Pons (tissue), 1 donor: ENCODE results near the gene ZNF8.
"Not testable (repeated sequence)": the region's sequence is repeated elsewhere in the genome, so short reads cannot be mapped to it uniquely, and the experiment has no call there.

Experiments
- DNase-seq: peaks from one replicate; pipeline ENCODE4 v3.0.0-alpha.2; 2016; ENCODE audit warnings: low spot score

Gene ZNF8

DNA sequence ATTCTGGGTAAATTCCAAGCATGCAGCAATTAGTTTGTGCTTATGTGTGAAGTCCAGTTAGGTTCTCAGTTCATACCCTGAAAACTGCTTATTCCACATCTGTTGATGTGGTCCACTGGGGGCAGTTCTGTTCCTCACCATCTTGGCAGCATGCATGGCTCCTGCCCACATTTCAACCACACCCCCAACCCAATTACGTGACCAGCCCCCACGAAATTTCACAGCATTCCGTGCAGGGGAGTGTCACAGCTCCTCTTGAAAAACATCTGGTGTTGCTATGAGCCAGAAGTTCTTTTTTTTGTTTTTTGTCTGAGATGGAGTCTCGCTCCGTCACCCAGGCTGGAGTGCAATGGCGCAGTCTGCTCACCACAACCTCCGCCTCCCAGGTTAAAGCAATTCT is 17.3 kb downstream of the ZNF8 start:
- no peak for DNase-seq

DNA sequence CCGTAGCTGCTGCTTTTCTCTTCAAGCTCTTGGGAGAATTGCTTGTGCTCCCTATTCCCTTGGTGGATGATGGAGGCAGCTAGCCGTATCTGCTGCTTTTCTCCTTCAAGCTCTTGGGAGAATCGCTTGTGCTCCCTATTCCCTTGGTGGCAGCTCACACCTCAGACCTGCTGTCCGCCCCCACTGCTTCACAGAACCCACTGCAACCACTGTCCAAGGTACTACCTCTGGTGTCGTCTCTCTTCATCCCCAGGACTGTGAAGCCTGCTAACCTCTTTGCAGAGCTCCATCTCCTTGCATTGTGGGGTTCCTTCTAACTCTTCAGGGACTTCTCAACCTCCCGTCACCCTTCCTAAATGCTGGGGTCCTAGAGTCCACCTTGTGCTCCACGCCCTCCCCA is 21.9 kb downstream of the ZNF8 start:
- DNase-seq, result no peak

DNA sequence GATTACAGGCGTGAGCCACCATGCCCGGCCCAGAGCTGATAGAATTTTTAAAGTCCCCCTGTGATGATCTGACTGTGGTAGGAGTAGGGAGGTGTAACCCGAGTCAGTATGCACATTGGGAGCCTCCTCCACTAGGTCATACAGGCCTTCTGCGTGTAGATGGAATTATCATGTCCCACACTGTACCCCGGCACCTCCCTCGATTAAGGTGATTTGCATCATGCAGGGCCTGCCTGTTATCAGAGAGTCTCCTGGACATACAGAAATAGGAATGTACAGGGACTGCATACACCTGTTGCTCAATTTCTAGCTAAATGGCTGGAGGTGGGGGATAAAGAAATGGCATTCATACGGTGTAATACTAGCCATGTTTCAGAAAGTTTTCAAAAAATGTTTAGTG is 25.5 kb downstream of the ZNF8 start:
- DNase-seq, result no peak

DNA sequence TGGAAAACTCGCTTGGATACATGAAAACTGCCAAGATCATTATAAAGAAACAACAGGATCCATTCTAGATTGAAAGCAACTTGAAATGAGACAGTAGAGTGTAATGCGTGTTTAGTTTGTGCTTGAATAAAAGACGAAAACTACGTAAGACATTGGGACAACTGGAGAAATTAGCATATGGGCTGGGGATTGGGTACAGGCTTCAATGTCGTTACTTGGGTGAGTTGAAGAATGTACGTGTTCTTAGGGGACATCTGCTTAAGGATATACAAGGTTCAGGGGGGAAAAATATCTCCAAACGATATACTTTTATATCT is 26.0 kb downstream of the ZNF8 start:
- no peak for DNase-seq

DNA sequence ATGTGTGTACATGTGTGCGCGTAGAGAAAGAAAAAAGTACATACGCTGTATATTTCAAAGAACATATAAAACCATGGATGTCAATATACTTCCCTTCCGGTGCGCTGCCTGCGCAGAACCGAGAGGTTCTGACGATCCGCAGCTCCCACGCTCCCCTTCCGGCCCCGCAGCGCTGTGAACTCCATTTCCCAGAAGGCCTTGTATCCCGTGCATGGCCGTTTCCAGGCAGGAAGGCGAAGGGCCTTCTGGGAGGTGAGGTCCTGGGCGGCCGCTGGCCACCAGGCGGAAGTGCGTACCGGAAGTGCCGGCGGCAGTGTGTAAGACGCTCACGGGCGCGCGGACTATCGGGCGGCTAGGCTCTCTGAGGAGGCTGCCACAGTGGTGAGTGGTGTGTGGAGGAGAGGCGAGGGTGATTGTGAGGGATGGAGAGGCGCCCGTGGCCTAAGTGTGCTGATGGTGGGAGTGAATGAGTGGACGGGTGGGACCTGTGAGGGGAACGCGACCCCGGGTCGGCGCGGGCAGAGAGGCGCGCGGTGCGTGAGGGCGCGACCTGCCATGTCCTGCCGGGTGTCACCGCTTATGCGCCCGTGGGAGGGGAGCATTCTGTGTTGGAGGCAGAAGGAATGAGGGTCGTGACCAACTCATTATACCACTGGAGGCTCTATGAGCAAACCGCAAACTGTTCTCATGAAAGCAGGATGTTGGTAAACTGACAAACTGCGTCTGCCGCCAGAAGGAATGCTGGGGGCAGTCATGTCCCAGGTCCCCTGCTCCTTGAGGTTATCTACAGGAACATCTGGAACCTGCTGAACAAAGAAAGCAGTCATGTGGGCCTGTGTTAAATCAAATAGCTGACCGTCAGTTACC is 26.5 kb downstream of the ZNF8 start, which contains the start of gene ERVK3-1:
ERVK3-1 (plus strand) TSS at position 313 of the 867 bp plus-strand sequence. CDS start 6,792 bp downstream, outside the sequence.
- DNase-seq, result peak; percentile 98

DNA sequence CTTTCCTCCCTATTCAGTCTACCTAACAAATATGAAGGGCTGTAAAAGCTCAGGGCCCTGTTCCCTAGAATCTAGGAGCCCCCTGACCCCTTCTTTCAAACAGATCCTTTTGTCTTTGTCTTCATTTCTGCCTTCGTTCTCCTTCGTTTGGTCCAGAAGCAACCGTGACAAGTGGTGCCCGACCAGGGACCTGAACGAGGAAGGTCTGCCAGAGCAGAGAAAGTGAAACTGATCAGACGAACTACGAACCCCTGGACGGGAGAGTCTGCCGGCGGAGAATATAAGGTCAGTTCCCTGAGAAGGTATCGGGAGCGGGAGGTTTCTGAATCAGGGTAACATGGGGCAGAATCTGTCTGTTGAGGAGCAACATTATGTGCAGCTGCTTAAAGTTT is 27.2 kb downstream of the ZNF8 start:
- DNase-seq, result no peak

DNA sequence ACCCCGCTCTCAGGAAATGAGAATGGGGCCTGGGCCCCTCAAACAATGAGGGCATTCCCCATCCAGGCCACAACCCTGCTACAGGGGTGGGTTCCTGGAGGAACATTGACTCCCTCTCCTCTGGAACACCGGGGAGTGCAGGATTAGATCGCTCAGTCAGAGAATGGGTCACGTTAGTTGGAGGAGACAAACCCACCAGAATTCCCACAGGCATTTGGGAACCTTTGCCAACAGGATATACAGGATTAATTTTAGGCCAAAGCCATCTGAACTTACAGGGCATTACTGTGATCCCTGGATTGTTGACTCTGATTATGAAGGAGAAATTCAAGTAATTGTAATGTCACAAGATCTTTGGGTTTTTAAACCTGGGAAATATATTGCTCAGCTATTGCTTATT is 29.0 kb downstream of the ZNF8 start:
- DNase-seq, result no peak

DNA sequence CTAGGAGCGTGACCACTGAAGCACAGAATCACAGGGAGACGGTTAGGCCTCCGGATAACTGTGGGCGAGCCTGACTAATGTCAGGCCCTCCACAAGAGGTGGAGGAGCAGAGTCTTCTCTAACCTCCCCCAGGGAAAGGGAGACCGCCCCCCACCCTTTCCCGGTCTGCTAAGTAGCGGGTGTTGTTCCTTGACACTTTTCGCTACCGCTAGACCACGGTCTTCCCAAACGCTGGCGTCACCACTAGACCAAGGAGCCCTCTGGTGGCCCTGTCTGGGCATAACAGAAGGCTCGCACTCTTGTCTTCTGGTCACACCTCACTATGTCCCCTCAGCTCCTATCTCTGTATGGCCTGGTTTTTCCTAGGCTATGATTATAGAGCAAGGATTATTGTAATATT is 31.9 kb downstream of the ZNF8 start:
- DNase-seq, result not testable (repeated sequence)

DNA sequence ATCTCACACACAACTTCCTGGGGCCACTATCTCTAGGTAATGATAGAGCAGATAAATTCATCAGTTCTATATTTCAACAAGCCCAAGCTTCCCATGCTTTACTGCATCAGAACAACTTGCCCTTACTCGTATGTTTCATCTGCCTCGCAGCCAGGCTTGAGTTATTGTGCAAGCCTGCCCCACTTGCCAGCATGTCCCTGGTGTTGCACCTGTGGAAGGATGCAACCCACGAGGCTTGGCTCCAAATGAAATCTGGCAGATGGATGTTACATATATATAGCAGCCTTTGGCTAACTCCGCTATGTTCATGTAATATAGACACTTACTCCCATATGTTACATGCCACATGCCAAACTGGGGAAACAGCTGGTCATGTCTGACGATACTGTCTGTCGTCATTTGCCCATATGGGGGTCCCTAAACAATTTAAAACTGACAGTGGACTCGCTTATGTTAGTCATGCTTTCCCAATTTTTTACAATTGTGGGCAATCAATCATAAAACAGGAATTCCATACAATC is 32.6 kb downstream of the ZNF8 start:
- DNase-seq, result no peak

DNA sequence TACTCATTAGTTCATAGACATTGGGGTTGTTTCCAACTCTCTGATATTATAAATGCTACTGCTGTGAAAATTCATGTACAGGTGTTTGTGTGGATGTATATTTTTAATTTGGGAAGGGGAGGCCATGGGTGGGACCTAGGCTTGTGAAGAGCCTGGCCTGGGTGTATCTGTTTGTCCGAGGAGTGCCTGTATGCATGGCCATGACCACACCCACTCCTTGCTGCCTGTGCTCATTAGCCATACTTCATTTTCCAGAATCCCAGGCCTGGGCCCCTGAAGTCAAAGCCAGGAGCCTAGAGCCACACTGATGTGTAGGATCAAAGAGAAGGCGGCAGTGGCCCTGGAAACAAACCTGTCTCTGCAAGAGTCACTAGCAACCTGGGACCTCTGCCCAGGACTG is 36.8 kb downstream of the ZNF8 start:
- no peak for DNase-seq

DNA sequence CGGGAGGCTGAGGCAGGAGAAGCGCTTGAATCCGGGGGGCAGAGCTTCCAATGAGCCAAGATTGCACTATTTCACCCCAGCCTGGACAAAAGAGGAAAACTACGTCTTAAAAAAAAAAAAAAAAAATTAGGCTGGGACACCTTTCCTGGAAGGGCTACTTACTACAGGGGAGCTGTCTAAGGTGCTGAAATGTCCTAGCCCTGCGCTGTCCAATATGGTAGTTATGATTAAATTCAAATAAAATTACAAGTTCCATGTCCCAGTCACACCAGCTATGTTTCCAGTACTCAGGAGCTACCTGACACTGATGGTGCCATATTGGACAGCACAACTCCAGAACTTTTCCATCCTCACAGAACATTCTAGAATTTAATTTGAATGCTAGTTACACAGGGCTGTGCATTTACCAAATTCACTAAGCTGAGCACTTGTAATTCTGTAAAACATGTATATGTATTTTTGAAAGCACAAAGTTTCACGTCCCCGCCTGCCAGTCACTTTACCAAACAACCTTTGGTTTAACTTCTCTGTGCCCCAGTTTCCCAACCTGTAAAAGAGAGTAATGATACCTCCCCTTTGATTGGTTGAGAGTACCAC is 38.8 kb downstream of the ZNF8 start:
- no peak for DNase-seq

DNA sequence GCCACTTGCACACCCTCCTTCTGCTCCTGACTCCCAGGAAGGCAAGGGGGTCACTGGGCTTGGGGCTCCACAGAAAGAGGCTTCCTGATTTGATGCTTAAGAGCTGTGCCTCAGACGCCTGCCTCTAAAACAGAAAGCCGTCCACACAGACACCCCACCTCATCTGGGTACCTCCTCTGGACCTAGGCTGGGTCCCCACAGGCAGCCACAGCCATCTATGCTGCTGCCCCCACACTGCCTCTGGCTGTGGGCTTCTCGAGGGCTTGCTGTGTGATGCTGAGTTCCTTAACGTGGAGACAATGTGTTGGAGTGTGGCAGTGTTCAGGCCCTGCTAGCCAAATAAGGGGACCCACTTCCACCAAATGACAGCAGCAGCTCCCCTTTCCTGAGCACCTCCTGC is 39.5 kb downstream of the ZNF8 start:
- no peak for DNase-seq

DNA sequence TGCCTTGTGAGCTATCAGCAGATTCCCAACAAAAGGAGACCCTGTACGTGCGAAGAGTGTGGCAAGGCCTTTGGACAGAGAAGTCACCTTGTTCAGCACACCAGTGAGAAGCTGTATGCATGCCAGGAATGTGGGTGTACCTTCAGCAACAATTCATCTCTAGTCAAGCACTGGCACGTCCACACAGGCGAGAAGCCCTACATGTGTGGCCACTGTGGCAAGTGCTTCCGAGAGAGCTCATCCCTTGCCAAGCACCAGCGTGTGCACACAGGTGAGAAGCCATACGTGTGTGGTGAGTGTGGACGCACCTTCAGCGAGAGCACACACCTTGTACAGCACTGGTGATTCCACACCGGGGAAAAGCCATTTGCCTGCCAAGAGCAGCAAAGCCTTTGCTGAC is 40.5 kb downstream of the ZNF8 start:
- no peak for DNase-seq

DNA sequence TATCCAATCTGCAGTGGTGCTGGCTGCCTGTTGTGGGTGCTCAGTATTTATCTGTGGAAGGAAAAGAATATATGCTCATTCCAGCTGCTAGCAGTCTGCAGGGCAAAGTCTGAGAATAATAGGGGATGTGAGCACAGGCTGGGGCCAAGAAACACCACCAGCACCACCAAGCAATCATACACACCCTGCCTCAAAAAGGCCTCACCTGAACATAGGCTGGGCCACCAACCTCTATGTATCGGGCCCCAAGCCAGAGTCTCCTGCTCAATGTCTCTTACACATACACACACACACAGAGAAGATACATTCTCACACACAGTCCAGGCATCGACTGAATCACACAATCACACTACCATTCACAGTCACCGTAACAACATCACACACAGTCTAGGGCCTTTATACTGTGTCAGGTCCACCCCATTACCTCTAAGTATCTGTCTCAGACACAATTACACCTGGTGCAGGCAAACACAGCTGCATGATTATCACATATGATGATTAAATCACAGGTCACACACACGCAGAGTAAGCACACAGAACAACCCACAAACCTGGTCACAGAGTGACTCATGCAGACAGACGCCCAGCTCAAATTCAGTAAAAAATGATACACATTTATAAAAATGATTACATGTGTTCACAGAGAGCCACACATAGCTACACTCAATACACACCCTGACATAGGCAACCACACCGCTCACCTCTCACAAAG is 46.7 kb downstream of the ZNF8 start:
- DNase-seq, result no peak

DNA sequence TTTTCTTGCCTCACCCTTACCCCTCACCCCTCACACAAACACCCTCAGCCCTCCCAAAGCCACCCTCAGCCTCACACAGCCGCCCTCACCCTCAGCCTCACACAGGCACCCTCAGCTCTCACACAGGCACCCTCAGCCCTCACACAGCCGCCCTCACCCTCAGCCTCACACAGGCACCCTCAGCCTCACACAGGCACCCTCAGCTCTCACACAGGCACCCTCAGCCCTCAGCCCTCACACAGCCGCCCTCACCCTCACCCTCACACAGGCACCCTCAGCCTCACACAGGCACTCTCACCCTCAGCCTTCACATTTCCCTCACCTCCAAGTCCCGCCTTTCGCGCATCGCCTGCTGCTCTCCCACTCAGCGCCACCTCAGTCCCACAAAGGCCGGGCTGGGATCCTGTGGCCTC is 47.8 kb downstream of the ZNF8 start:
- DNase-seq, result no peak

DNA sequence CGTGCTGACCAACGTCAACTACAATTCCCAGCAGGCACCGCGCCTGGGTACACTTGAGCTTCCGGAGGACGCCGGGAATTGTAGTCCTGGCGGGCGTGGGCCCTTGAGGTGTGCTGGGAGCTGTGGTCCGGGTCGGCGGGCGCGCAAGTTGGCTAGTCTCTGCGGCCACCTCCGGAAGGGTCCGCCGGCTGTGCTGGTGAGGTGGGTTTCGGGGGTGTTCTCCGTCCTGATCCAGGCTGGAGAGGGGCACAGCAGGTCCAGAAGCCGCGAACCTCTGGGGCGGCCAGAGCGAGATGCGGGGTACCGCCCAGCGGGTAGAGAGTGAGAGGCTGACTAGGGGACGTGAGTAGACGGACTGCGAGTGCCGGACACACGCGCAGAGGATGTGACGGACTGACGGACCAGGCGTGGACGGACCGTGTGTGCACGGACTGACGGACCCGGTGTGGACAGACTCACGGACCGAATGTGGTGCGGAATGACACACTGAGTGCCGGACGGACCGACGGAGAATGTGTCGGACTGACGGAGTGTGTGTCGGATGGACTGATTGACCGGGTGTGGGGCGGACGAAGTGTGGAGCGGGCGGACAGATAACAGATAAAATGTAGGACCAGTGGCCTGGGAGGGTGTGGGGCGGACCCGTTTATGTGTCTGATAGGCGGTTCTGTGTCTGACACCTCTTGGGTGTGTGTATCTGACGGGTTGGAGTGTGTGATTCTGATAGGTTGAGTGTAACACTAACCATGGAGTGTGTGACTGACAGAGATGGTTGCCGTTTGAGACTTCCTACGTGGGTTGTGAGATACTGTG is 48.4 kb downstream of the ZNF8 start, which contains the start of gene ZSCAN22:
ZSCAN22 (plus strand) TSS at position 81 of the 813 bp plus-strand sequence. CDS start 7,809 bp downstream, outside the sequence.
- peak; percentile 97 for DNase-seq

DNA sequence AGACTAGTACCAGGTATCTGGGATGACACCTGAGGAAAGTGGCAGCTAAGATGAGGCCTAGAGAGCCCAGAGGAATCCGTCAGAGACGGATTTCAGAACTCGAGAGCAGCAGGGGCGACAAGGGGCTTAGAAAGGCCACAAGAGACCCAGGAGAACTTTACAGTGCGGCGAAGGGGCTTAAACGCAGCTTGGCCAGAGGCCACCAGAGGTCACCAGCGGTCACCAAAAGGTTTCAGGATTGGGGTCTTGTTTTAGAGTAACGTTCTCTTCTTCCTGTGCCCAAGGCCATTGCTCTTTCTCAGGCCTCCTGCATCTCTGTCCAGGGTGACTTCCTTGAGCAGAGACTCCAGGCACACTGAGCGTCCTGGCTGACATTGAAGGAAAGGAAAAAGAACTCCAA is 50.2 kb downstream of the ZNF8 start:
- DNase-seq, result no peak

DNA sequence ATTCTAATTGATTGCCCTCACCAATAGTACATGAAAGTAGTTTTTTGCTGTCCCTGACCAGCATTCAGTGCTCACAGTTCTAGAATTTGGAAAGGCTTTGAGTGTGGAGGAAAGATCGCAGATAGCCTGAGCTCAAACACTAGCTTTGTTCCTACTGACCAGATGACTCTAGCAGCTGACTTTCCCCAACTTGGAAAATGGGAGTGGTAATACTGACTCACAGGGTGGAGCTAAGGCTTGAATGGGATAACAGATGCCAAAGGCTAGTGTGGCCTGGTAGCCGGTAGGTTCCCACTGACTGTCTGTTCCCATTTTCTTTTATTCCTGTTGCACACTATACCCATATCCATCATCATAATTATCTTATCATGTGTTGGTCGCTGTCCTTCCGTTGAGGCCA is 51.7 kb downstream of the ZNF8 start:
- DNase-seq, result peak; percentile 98

DNA sequence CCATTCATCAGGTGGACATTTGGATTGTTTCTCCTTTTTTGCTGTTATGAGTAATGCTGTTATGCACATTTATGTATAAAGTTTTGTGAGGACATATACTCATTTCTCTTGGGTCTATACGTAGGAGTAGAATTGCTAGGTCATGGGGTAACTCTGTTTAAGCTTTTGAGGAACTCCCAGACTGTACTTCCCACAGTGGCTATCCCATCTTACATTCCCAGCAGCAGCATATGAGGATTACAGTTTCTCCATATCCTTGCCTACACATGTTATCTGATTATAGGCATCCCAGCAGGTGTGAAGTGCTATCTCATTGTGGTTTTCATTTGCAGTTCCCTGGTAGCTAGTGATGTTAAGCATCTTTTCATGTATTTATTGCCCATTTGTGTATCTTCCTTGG is 53.9 kb downstream of the ZNF8 start:
- DNase-seq, result no peak

DNA sequence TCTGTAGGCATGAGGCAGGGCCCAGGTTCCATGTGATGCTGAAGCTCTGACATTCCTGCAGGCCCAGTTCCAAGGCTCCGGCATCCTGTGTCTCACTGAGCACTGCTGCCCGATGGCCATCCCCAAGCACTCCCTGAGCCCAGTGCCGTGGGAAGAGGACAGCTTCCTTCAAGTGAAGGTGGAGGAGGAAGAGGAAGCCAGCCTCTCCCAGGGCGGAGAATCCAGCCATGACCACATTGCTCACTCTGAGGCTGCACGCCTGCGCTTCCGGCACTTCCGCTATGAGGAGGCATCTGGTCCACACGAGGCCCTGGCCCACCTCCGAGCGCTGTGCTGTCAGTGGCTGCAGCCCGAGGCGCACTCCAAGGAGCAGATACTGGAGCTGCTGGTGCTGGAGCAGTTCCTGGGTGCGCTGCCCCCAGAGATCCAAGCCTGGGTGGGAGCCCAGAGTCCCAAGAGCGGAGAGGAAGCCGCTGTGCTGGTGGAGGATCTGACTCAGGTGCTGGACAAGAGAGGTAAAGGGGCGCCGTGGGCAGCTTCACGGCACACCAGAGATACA is 56.0 kb downstream of the ZNF8 start:
- no peak for DNase-seq

DNA sequence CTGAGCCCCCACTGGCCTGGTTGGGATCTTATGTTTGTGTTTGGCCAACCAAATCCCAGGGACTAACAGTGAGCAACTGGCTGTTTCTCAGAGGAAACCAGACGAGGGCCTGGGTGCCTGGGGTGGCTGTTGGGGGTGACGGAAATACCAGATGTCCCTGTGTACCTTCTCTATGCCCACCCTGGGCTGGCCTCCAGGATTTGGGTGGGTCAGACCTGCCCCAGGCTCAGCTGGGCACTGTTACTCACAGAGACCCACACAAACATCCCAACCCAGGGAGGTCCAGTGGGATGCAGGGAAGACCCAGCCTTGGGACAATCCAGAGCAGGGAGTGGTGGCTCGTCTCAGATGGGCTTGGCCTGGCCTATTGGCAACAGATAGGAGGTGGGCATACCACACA is 56.9 kb downstream of the ZNF8 start:
- no peak for DNase-seq

DNA sequence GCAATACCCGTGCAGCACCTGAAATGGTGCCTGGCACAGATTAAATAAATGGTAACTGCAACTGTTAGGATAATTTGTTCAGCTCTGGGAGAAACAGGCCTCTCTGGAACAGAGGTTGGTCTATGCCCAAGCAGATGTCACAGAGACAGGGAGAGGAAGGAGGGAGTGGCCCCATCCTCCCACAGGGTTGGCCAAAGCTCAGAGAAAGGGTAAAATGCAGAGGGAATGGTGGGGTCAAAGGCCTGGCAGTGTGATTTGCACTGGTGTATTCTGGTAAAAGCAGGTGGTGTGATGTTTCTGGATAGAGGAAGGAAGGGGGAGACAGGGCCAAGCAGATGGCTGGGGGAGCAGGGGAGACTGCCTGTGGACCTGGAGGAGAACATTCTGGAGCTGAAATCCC is 57.5 kb downstream of the ZNF8 start:
- DNase-seq, result no peak
